ENCODE measurements around the gene SPG21. TPM values are rescaled to one million over a fixed set of nuclear protein-coding genes. Genes with fewer than 3 reads are reported as not detected.

SPG21 gene
- polyA plus RNA-seq, 1 donor (not counting 4 experiments of a cell fraction or from before 2014, with no cell fraction given): 62.9 TPM

- dilution Hi-C loops (cut with MboI; ENCODE audit: extremely low pct_ligation_motif_present, low sequenced_read_pairs): no loop called here
Measured at GRCh38 chr15:64915518-64916227, 74.0 kb downstream of the SPG21 start.

More at GRCh38 chr15:64915518-64916227, 74.0 kb downstream of the SPG21 start:
- Histone ChIP-seq H3K36me3 (ENCODE audit: control insufficient read depth in 2 of 2, extremely low read depth in 1 of 2, insufficient read depth in 2 of 2, low read length in 2 of 2) (no peaks in the 10 kb centered on the region), H4K20me1 (ENCODE audit: control insufficient read depth, extremely low read depth, insufficient read depth, low read length) (no peaks in the 10 kb centered on the region), H3K9me3 (ENCODE audit: control insufficient read depth, low read depth, low read length) (no peaks in the 10 kb centered on the region), H3K4me3 (ENCODE audit: control insufficient read depth in 2 of 3, extremely low read depth in 1 of 3, insufficient read depth in 2 of 3, low read depth in 1 of 3, low read length in 3 of 3) (no peak overlapping the region), H2AFZ (ENCODE audit: control insufficient read depth, low read length) (no peak overlapping the region), H3K27me3 (ENCODE audit: control insufficient read depth, extremely low read depth, insufficient read depth, low read length) (peaks cover 3% of the 10 kb centered on the region), H3K27ac (ENCODE audit: control insufficient read depth, insufficient read depth, low read length) (no peak overlapping the region), H3K79me2 (ENCODE audit: control insufficient read depth, insufficient read depth, low read length) (no peaks in the 10 kb centered on the region), H3K4me2 (ENCODE audit: control insufficient read depth, extremely low read depth, insufficient read depth, low read depth, low read length) (no peak overlapping the region), H3K4me1 (ENCODE audit: control insufficient read depth, extremely low read depth, insufficient read depth, low read length) (peaks cover 12% of the 10 kb centered on the region), H3K9ac (ENCODE audit: control insufficient read depth, extremely low read depth, insufficient read depth, low read length) (no peak overlapping the region), H3K9me1 (ENCODE audit: control insufficient read depth, extremely low read depth, insufficient read depth, low read length) (no peaks in the 10 kb centered on the region)
- TF ChIP-seq CTCF (optimal IDR thresholded peaks at IDR 0.05 in 1 of 3, IDR thresholded peaks at IDR 0.05 in 1 of 3, conservative IDR thresholded peaks at IDR 0.05 in 1 of 3; ENCODE audit: extremely low read depth in 1 of 3, insufficient read depth in 2 of 3, low read length in 3 of 3) (no peak), EZH2 (IDR thresholded peaks at IDR 0.05; ENCODE audit: low read length) (no peak)
- DNase-seq (ENCODE audit: low read depth, low spot score) (no peak), FAIRE-seq (no peak)

Other genes starting within 250 kb of the SPG21 start
- not detected in 3 replicates for gene RBPMS2, start 214.3 kb downstream of the SPG21 start, polyA plus RNA-seq
- gene PIF1, start 164.3 kb downstream of the SPG21 start, polyA plus RNA-seq: 2.3 to 7.6 TPM (median 6.2 TPM) in 3 replicates
- gene PLEKHO2, start 148.0 kb downstream of the SPG21 start, polyA plus RNA-seq: 8.8 to 12.0 TPM (median 11.2 TPM) in 3 replicates
- 0.53 to 1.1 TPM (median 0.96 TPM) in 3 replicates for gene ANKDD1A, start 78.0 kb downstream of the SPG21 start, polyA plus RNA-seq
- 15.9 to 21.0 TPM (median 17.3 TPM) in 3 replicates for gene MTFMT, start 39.7 kb upstream of the SPG21 start, polyA plus RNA-seq
- gene SLC51B, start 55.5 kb upstream of the SPG21 start, polyA plus RNA-seq: not detected in 3 replicates
- gene RASL12, start 78.1 kb upstream of the SPG21 start, polyA plus RNA-seq: not detected in 3 replicates
- gene KBTBD13, start 86.8 kb upstream of the SPG21 start, polyA plus RNA-seq: not detected in 3 replicates
- gene UBAP1L, start 125.3 kb upstream of the SPG21 start, polyA plus RNA-seq: 0.27 to 0.85 TPM (median 0.55 TPM) in 3 replicates
- gene PDCD7, start 143.9 kb upstream of the SPG21 start, polyA plus RNA-seq: 12.2 to 17.2 TPM (median 15.8 TPM) in 3 replicates
- 29.0 to 51.5 TPM (median 43.6 TPM) in 3 replicates for gene CLPX, start 195.4 kb upstream of the SPG21 start, polyA plus RNA-seq
- 0.03 TPM in 1 of 3 replicates, not detected in the others for gene CILP, start 221.6 kb upstream of the SPG21 start, polyA plus RNA-seq